HEK293 (cell line): ENCODE results near the gene VPS35L.

Source experiments
- CTCF ChIP-seq: fragments of 450-650 bp; formaldehyde crosslinking; IDR thresholded peaks from 2 replicates; pipeline ENCODE4 v1.5.1; 2016; ENCODE audit warnings: missing biosample characterization, missing genetic modification characterization
- ZBTB21 ChIP-seq: fragments of 450-650 bp; formaldehyde crosslinking; IDR thresholded peaks from 2 replicates; pipeline ENCODE4 v1.5.1; 2017; ENCODE audit warnings: missing biosample characterization, missing genetic modification characterization
- ZFHX2 ChIP-seq: fragments of 450-650 bp; formaldehyde crosslinking; conservative IDR thresholded peaks from 2 replicates; pipeline ENCODE4 v1.5.1; 2016; ENCODE audit warnings: missing biosample characterization, missing genetic modification characterization
- ZNF184 ChIP-seq: fragments of 450-650 bp; IDR thresholded peaks from 2 replicates; pipeline ENCODE4 v1.5.1; 2018; ENCODE audit warnings: missing biosample characterization, mild to moderate bottlenecking, missing genetic modification characterization
- ZNF274 ChIP-seq, 2 experiments: fragments of 200-500 bp in 1 of 2; fragments of 450-650 bp in 1 of 2; sonication (Bioruptor generic) in 1 of 2; formaldehyde crosslinking in 1 of 2; IDR thresholded peaks; 2 replicates each; pipeline versions ENCODE4 v1.5.1 to v1.6.1; 2014 to 2016; ENCODE audit warnings: borderline replicate concordance in 1 of 2, inconsistent platforms in 1 of 2, low read length in 1 of 2, missing biosample characterization in 1 of 2, missing genetic modification characterization in 1 of 2
- ZNF677 ChIP-seq: fragments of 450-650 bp; IDR thresholded peaks from 2 replicates; pipeline ENCODE4 v1.5.0; 2018; ENCODE audit warnings: missing biosample characterization, mild to moderate bottlenecking, missing genetic modification characterization, moderate library complexity
- TF ChIP-seq, protein P1 (sequence below): fragments of 450-650 bp; formaldehyde crosslinking; IDR thresholded peaks from 2 replicates; pipeline ENCODE4 v1.5.1; 2016; ENCODE audit warnings: missing biosample characterization, missing genetic modification characterization

- TF ChIP-seq ZFHX2 (tag by site-specific recombination) (no peak), CTCF (tag by site-specific recombination) (no peak), ZNF184 (tag by site-specific recombination) (no peak), ZNF677 (no peak), ZBTB21 (tag by site-specific recombination) (no peak), ZNF274 (IDR thresholded peaks at IDR 0.05; ENCODE audit: low read length) (no peak), ZNF274 (tag by site-specific recombination; IDR thresholded peaks at IDR 0.05; ENCODE audit: borderline replicate concordance) (no peak)
- TF ChIP-seq, protein P1, sequence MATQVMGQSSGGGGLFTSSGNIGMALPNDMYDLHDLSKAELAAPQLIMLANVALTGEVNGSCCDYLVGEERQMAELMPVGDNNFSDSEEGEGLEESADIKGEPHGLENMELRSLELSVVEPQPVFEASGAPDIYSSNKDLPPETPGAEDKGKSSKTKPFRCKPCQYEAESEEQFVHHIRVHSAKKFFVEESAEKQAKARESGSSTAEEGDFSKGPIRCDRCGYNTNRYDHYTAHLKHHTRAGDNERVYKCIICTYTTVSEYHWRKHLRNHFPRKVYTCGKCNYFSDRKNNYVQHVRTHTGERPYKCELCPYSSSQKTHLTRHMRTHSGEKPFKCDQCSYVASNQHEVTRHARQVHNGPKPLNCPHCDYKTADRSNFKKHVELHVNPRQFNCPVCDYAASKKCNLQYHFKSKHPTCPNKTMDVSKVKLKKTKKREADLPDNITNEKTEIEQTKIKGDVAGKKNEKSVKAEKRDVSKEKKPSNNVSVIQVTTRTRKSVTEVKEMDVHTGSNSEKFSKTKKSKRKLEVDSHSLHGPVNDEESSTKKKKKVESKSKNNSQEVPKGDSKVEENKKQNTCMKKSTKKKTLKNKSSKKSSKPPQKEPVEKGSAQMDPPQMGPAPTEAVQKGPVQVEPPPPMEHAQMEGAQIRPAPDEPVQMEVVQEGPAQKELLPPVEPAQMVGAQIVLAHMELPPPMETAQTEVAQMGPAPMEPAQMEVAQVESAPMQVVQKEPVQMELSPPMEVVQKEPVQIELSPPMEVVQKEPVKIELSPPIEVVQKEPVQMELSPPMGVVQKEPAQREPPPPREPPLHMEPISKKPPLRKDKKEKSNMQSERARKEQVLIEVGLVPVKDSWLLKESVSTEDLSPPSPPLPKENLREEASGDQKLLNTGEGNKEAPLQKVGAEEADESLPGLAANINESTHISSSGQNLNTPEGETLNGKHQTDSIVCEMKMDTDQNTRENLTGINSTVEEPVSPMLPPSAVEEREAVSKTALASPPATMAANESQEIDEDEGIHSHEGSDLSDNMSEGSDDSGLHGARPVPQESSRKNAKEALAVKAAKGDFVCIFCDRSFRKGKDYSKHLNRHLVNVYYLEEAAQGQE (tag by site-specific recombination): no peak
These were observed 42.0 kb upstream of the VPS35L start for GRCh38 chr16:19513377-19514053.
